Right lobe of liver (tissue), 4 donors: ENCODE measurements around the gene CACNG8.

Experiments used
- POLR2A ChIP-seq: fragments of 450-650 bp; IDR thresholded peaks from one replicate; pipeline ENCODE4 v1.6.1; 2017; ENCODE audit warnings: antibody characterized with exemption, mild to moderate bottlenecking
- TF ChIP-seq, protein P1 (sequence below), 4 donors: fragments of 200-600 bp in 3 of 4; fragments of 450-650 bp in 1 of 4; IDR thresholded peaks; one replicate each; pipeline versions ENCODE4 v1.5.1 to v1.8.0; 2016 to 2022; ENCODE audit warnings: antibody characterized with exemption in 4 of 4, mild to moderate bottlenecking in 2 of 4
- donor health status: DM: no; HTN: no; CAD: no.
- donor health status: DM: no; HTN: no; CAD: no.
- donor health status: DM: no; HTN: yes; CAD: no.

DNA sequence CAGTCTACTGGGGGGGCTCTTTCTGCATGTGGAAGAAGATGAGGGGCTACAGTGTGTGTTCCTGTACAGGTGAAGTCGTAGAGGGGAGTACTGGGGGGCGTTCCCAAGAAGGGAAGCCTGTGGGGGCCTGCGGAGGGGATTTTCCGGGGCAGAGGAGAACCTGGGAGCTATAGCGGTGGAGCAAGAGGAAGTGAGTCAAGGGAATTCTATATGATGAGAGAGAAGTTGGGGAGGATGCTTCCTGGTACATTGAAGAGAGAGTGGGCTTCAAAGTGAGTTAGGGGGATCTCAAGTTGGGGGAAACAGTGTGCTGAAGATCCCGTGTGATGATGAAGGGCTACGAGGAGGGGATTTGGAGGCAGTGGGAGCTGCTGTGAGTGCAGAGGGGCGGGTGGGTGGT lies 1.9 kb upstream of the CACNG8 start:
- TF ChIP-seq, protein P1, sequence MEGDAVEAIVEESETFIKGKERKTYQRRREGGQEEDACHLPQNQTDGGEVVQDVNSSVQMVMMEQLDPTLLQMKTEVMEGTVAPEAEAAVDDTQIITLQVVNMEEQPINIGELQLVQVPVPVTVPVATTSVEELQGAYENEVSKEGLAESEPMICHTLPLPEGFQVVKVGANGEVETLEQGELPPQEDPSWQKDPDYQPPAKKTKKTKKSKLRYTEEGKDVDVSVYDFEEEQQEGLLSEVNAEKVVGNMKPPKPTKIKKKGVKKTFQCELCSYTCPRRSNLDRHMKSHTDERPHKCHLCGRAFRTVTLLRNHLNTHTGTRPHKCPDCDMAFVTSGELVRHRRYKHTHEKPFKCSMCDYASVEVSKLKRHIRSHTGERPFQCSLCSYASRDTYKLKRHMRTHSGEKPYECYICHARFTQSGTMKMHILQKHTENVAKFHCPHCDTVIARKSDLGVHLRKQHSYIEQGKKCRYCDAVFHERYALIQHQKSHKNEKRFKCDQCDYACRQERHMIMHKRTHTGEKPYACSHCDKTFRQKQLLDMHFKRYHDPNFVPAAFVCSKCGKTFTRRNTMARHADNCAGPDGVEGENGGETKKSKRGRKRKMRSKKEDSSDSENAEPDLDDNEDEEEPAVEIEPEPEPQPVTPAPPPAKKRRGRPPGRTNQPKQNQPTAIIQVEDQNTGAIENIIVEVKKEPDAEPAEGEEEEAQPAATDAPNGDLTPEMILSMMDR (IDR thresholded peaks at IDR 0.05): no peak
- no peak for TF ChIP-seq POLR2A
